ENCODE data around the gene CLEC9A.

Gene CLEC9A

DNA sequence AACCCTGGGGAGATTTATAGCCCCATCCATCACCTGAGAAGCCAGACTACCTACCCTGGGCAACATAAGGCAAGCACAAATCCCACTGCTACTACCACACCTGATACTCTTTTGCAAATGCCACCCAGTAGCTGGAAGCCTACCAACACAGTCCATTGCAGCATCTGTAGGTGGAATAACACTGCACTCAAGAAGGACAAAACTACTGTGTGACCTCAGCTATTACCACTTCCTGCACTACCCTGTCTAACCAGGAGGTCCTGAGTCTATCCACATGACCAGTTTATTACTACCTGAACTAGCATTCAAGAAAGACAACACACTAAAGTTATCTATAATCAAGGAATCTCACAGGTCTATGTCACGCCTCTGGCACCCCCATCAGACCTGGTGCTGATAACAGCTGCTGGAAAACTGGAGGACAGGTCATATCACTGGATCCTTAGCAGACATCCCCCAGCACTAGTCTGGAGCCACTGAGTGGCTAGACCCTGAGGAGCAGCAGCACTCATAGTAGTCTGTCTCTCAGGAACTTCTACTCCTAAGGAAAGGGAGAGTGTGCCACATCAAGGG is 71.3 kb downstream of the CLEC9A start:
- TF ChIP-seq, protein P1, sequence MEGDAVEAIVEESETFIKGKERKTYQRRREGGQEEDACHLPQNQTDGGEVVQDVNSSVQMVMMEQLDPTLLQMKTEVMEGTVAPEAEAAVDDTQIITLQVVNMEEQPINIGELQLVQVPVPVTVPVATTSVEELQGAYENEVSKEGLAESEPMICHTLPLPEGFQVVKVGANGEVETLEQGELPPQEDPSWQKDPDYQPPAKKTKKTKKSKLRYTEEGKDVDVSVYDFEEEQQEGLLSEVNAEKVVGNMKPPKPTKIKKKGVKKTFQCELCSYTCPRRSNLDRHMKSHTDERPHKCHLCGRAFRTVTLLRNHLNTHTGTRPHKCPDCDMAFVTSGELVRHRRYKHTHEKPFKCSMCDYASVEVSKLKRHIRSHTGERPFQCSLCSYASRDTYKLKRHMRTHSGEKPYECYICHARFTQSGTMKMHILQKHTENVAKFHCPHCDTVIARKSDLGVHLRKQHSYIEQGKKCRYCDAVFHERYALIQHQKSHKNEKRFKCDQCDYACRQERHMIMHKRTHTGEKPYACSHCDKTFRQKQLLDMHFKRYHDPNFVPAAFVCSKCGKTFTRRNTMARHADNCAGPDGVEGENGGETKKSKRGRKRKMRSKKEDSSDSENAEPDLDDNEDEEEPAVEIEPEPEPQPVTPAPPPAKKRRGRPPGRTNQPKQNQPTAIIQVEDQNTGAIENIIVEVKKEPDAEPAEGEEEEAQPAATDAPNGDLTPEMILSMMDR (IDR thresholded peaks at IDR 0.05; ENCODE audit: borderline replicate concordance, insufficient read depth, low read depth, low read length) = no peak
- H3K4me3 ChIP-seq (ENCODE audit: low read depth, low read length) = no peak overlapping the region

DNA sequence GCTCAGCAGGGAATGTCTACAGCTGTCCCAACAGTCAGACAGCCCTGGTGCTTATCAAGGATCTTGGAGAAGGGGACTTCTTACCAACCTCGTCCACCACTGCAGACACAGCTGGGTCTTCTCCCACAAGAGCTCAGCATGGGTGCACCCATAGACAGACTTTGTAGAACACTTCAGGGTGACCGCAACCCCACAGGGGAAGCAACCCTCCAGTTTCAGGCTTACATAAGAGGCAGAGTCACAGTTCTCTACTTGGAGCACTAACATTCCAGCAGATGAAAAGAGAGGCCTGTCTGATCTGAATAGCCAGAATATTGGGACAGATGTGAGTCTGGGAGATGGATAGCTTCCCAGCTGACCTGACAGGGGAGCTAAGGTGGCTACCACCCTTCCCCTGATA is 71.8 kb downstream of the CLEC9A start:
- TF ChIP-seq, protein P1 (IDR thresholded peaks at IDR 0.05; ENCODE audit: borderline replicate concordance, insufficient read depth, low read depth, low read length) = no peak
- no peak overlapping the region for H3K4me3 ChIP-seq (ENCODE audit: low read depth, low read length)

- no peak overlapping the region for H3K4me3 ChIP-seq (ENCODE audit: low read depth, low read length)
- TF ChIP-seq, protein P1 (IDR thresholded peaks at IDR 0.05; ENCODE audit: borderline replicate concordance, insufficient read depth, low read depth, low read length) = no peak
These were observed 79.9 kb downstream of the CLEC9A start for GRCh38 chr12:10110256-10110844.

- TF ChIP-seq, protein P1 (IDR thresholded peaks at IDR 0.05; ENCODE audit: borderline replicate concordance, insufficient read depth, low read depth, low read length) = no peak
- H3K4me3 ChIP-seq (ENCODE audit: low read depth, low read length) = no peak overlapping the region
These were observed 81.0 kb downstream of the CLEC9A start for GRCh38 chr12:10111451-10111850.

DNA sequence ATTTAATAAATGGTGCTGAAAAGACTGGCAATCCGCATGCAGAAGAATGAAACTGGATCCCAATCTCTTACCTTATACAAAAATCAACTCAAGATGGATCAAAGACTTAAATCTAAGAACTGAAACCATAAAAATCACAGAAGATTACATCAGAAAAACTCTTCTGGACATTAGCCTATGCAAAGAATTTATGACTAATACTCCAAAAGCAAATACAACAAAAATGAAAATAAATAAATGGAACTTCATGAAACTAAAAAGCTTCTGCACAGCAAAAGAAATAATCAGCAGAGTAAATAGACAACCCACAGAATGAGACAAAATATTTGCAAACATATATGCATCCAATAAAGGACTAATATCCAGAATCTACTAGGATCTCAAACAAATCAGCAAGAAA is 82.6 kb downstream of the CLEC9A start:
- no peak overlapping the region for H3K4me3 ChIP-seq (ENCODE audit: low read depth, low read length)
- TF ChIP-seq, protein P1 (IDR thresholded peaks at IDR 0.05; ENCODE audit: borderline replicate concordance, insufficient read depth, low read depth, low read length) = no peak

- no peak overlapping the region for H3K4me3 ChIP-seq (ENCODE audit: low read depth, low read length)
- TF ChIP-seq, protein P1 (IDR thresholded peaks at IDR 0.05; ENCODE audit: borderline replicate concordance, insufficient read depth, low read depth, low read length) = no peak
These were observed 83.4 kb downstream of the CLEC9A start for GRCh38 chr12:10113920-10114319.

DNA sequence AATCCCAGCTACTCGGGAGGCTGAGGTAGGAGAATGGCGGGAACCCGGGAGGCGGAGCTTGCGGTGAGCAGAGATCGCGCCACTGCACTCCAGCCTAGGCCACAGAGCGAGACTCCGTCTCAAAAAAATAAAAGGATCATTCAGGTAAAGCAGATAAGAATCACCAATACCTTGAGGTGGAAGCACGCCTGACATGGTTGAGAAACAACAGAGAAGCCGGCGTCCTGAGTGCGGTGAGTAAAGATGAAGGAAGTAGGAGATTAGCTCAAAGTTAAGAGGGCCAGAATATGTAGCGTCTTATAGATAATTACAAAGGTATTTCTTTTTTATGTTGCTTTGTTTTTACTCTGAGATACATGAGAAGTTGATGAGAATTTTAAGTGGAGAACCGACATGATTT is 84.8 kb downstream of the CLEC9A start:
- TF ChIP-seq, protein P1 (IDR thresholded peaks at IDR 0.05; ENCODE audit: borderline replicate concordance, insufficient read depth, low read depth, low read length) = no peak
- no peak overlapping the region for H3K4me3 ChIP-seq (ENCODE audit: low read depth, low read length)
